Caco-2 (cell line): ENCODE results near the gene ITGA11. TPM values are rescaled to one million over a fixed set of nuclear protein-coding genes. Genes with fewer than 3 reads are reported as not detected.

Experiments
- BruUV-seq: library from RNA; stranded (reverse); fragments of 400-500 nt; replicated peaks from 2 replicates; lab custom pipeline; 2021; lab: Mats Ljungman, UMichigan
- CTCF ChIA-PET: fragments of 300-600 bp; sonication (Branson Sonifier 250); formaldehyde crosslinking; loops from one replicate; lab custom pipeline; 2022; ENCODE audit warnings: antibody characterized with exemption; lab: Charles Lee
- POLR2A ChIA-PET: fragments of 300-600 bp; sonication (Branson Sonifier 250); formaldehyde crosslinking; loops from one replicate; lab custom pipeline; 2022; ENCODE audit warnings: antibody characterized with exemption; lab: Charles Lee
- DNase-seq, 2 experiments: peaks; one replicate each; pipeline versions ENCODE4 v3.0.0 to v3.0.0-alpha.2; 2020 to 2022
- H3K27me3 ChIP-seq: replicated peaks from 2 replicates; pipeline ENCODE4 v1.6.0; 2011; ENCODE audit warnings: low read length; ENCODE audit not compliant: control insufficient read depth, insufficient read depth
- H3K36me3 ChIP-seq: 2 replicates; pipeline ENCODE4 v1.5.1; 2011; ENCODE audit warnings: low read length; ENCODE audit not compliant: control insufficient read depth, insufficient read depth
- H3K4me1 ChIP-seq: fragments of 250-450 bp; sonication (Bioruptor Pico); 2 replicates; pipeline ENCODE4 v1.5.1; 2020; ENCODE audit warnings: mild to moderate bottlenecking
- H3K4me3 ChIP-seq: 2 replicates; pipeline ENCODE4 v1.5.1; 2011; ENCODE audit warnings: low read depth, mild to moderate bottlenecking, control low read depth, low read length
- H3K9me3 ChIP-seq: fragments of 250-450 bp; sonication (Bioruptor Pico); 2 replicates; pipeline ENCODE4 v1.5.1; 2020; ENCODE audit warnings: mild to moderate bottlenecking, moderate library complexity
- H3K27ac Mint-ChIP-seq: one replicate; pipeline ENCODE4 v1.8.0; 2022; ENCODE audit warnings: mixed read lengths; ENCODE audit not compliant: unreplicated experiment
- H3K27me3 Mint-ChIP-seq: one replicate; pipeline ENCODE4 v1.8.0; 2022; ENCODE audit warnings: mixed read lengths; ENCODE audit not compliant: insufficient read depth, unreplicated experiment
- H3K36me3 Mint-ChIP-seq: one replicate; pipeline ENCODE4 v1.8.0; 2022; ENCODE audit warnings: mild to moderate bottlenecking, mixed read lengths; ENCODE audit not compliant: insufficient read depth, unreplicated experiment
- H3K4me1 Mint-ChIP-seq: one replicate; pipeline ENCODE4 v1.8.0; 2022; ENCODE audit warnings: low read depth, mixed read lengths; ENCODE audit not compliant: unreplicated experiment
- H3K4me3 Mint-ChIP-seq: one replicate; pipeline ENCODE4 v1.8.0; 2022; ENCODE audit warnings: mild to moderate bottlenecking, moderate library complexity, mixed read lengths; ENCODE audit not compliant: unreplicated experiment
- H3K9me3 Mint-ChIP-seq: one replicate; pipeline ENCODE4 v1.8.0; 2022; ENCODE audit warnings: mixed read lengths; ENCODE audit not compliant: unreplicated experiment
- CTCF ChIP-seq, 2 experiments: fragments of 200-600 bp in 1 of 2; IDR thresholded peaks; 1 replicate in 1 of 2; 2 replicates in 1 of 2; pipeline versions ENCODE4 v1.5.1 to v1.8.0; 2011 to 2022; ENCODE audit warnings: antibody characterized with exemption in 1 of 2, control low read depth in 1 of 2, inconsistent platforms in 1 of 2, low read depth in 1 of 2, low read length in 1 of 2, mild to moderate bottlenecking in 1 of 2, moderate library complexity in 1 of 2; ENCODE audit not compliant: insufficient read depth in 1 of 2, severe bottlenecking in 1 of 2, unreplicated experiment in 1 of 2
- intact Hi-C: fragments of 100-400 bp; cut with micrococcal nuclease; formaldehyde crosslinking; loops from one replicate; pipeline ENCODE4 v1.10.0; 2022; ENCODE audit not compliant: unreplicated experiment
- total RNA-seq: library from RNA; stranded (reverse); gene quantifications from 2 replicates; pipeline ENCODE4 v1.2.3, GENCODE V29; 2022

ITGA11 gene
- total RNA-seq, 1 experiment from 2014 or later, result 0.18 TPM

GRCh38 chr15:68344600-68344999 lies 87.4 kb downstream of the ITGA11 start:
- no peaks in the 10 kb centered on the region for H3K27me3 ChIP-seq
- Mint-ChIP-seq H3K9me3 (no peaks in the 10 kb centered on the region), H3K36me3 (no peaks in the 10 kb centered on the region), H3K27ac (no peak overlapping the region), H3K27me3 (peaks cover 2% of the 10 kb centered on the region), H3K4me1 (no peaks in the 10 kb centered on the region), H3K4me3 (no peak overlapping the region)
- intact Hi-C loops, result no loop called here
- H3K9me3 ChIP-seq, result no peaks in the 10 kb centered on the region
- no peak for TF ChIP-seq CTCF (IDR thresholded peaks at IDR 0.05; ENCODE audit: insufficient read depth in 1 of 2, low read depth in 1 of 2, low read length in 1 of 2, severe bottlenecking in 1 of 2, unreplicated experiment in 1 of 2)
- H3K36me3 ChIP-seq, result no peaks in the 10 kb centered on the region
- ChIA-PET CTCF (no interaction called here), POLR2A (no interaction called here)
- H3K4me1 ChIP-seq, result no peaks in the 10 kb centered on the region
- DNase-seq, result no peak
- BruUV-seq, result no TSS peak
- H3K4me3 ChIP-seq, result no peak overlapping the region

- no peak for TF ChIP-seq CTCF (IDR thresholded peaks at IDR 0.05; ENCODE audit: insufficient read depth in 1 of 2, low read depth in 1 of 2, low read length in 1 of 2, severe bottlenecking in 1 of 2, unreplicated experiment in 1 of 2)
- Mint-ChIP-seq H3K36me3 (no peaks in the 10 kb centered on the region), H3K4me3 (no peak overlapping the region), H3K9me3 (no peaks in the 10 kb centered on the region), H3K27ac (no peak overlapping the region), H3K4me1 (no peaks in the 10 kb centered on the region), H3K27me3 (peaks cover 2% of the 10 kb centered on the region)
- POLR2A ChIA-PET, result no interaction called here
- Histone ChIP-seq H3K4me1 (no peaks in the 10 kb centered on the region), H3K4me3 (no peak overlapping the region), H3K9me3 (no peaks in the 10 kb centered on the region), H3K27me3 (no peaks in the 10 kb centered on the region), H3K36me3 (no peaks in the 10 kb centered on the region)
- CTCF ChIA-PET, result interaction anchor here (0.6 kb wide), 1 partner anchor 37 kb away, joined by 3 read pairs; no protein-coding TSS in a partner anchor
- intact Hi-C loops, result no loop called here
- no TSS peak for BruUV-seq
- DNase-seq, result no peak
Observed at GRCh38 chr15:68343579-68344225, 88.3 kb downstream of the ITGA11 start.

- H3K27ac Mint-ChIP-seq, result no peak overlapping the region
- ChIA-PET POLR2A (no interaction called here), CTCF (no interaction called here)
- no peak for DNase-seq
- no peaks in the 10 kb centered on the region for H3K36me3 Mint-ChIP-seq
- no peaks in the 10 kb centered on the region for H3K9me3 Mint-ChIP-seq
- peaks cover 4% of the 10 kb centered on the region for H3K27me3 Mint-ChIP-seq
- Histone ChIP-seq H3K9me3 (no peaks in the 10 kb centered on the region), H3K36me3 (no peaks in the 10 kb centered on the region), H3K4me3 (no peak overlapping the region), H3K4me1 (no peaks in the 10 kb centered on the region), H3K27me3 (no peaks in the 10 kb centered on the region)
- BruUV-seq, result no TSS peak
- no peaks in the 10 kb centered on the region for H3K4me1 Mint-ChIP-seq
- H3K4me3 Mint-ChIP-seq, result no peak overlapping the region
- no peak for TF ChIP-seq CTCF (IDR thresholded peaks at IDR 0.05; ENCODE audit: insufficient read depth in 1 of 2, low read depth in 1 of 2, low read length in 1 of 2, severe bottlenecking in 1 of 2, unreplicated experiment in 1 of 2)
- intact Hi-C loops, result no loop called here
Observed at GRCh38 chr15:68341760-68342725, 89.9 kb downstream of the ITGA11 start.
